Measurements from ENCODE around the gene ARHGAP29. TPM values are rescaled to one million over a fixed set of nuclear protein-coding genes. Genes with fewer than 3 reads are reported as not detected.
"Not testable (repeated sequence)": the region's sequence is repeated elsewhere in the genome, so short reads cannot be mapped to it uniquely, and the experiment has no call there.

ARHGAP29 gene
- total and polyA plus RNA-seq, 8 donors, result 5.1 to 15.8 (median 9.7) TPM

GRCh38 chr1:94178901-94179300 lies 58.5 kb downstream of the ARHGAP29 start:
- TF ChIP-seq CTCF (IDR thresholded peaks at IDR 0.05), result no peak
- Histone ChIP-seq H3K27me3 (no peaks in the 10 kb centered on the region), H3K27ac (no peak overlapping the region), H3K4me3 (no peak overlapping the region), H3K36me3 (peaks cover 0 to 18% (median 0%) of the 10 kb centered on the region in 3 donors), H3K4me1 (no peaks in the 10 kb centered on the region), H3K9me3 (no peaks in the 10 kb centered on the region)
- ATAC-seq (no peak), DNase-seq (no peak), FAIRE-seq (no peak)
- intact Hi-C loops (cut with DNase I), result no loop called here

GRCh38 chr1:94169126-94169525 lies 68.3 kb downstream of the ARHGAP29 start:
- intact Hi-C loops (cut with DNase I), result no loop called here
- Histone ChIP-seq H3K27ac (no peak overlapping the region), H3K4me1 (no peaks in the 10 kb centered on the region), H3K9me3 (no peaks in the 10 kb centered on the region), H3K36me3 (peaks cover 0 to 4% (median 0%) of the 10 kb centered on the region in 3 donors), H3K27me3 (no peaks in the 10 kb centered on the region), H3K4me3 (no peak overlapping the region)
- ATAC-seq (no peak), DNase-seq (no peak), FAIRE-seq (no peak)
- WGBS, 2 donors, result 77 to 91% methylated on average over 3 of the region's 3 CpGs
- TF ChIP-seq CTCF (IDR thresholded peaks at IDR 0.05), result no peak

DNA sequence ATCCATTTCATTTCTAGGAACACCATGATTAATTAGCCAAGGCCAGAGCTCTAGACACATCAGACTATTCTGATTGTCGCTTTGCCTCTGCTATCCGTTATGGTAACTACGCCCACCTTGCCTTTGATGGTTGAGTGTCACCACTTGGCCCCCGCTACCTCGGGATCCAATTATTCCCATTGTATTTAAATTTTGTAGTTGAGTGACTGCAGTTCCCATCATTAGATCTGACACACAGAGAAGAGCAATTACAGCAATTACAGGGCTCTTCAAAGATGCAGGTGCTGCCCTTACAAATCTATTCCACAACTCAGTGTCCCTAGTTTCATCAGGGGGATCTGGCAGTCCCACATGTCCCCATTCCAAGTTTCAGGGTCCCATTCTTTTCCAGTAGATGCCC lies 71.5 kb downstream of the ARHGAP29 start:
- no peak for DNase-seq
- Histone ChIP-seq H3K4me3 (no peak overlapping the region), H3K4me1 (no peaks in the 10 kb centered on the region), H3K36me3 (no peaks in the 10 kb centered on the region), H3K27ac (no peak overlapping the region), H3K27me3 (no peaks in the 10 kb centered on the region), H3K9me3 (no peaks in the 10 kb centered on the region)
- 85 to 95% methylated on average over 5 of the region's 5 CpGs for WGBS, 2 donors
- FAIRE-seq, result no peak
- no peak for ATAC-seq
- TF ChIP-seq CTCF (IDR thresholded peaks at IDR 0.05), result no peak
- intact Hi-C loops (cut with DNase I), result no loop called here

DNA sequence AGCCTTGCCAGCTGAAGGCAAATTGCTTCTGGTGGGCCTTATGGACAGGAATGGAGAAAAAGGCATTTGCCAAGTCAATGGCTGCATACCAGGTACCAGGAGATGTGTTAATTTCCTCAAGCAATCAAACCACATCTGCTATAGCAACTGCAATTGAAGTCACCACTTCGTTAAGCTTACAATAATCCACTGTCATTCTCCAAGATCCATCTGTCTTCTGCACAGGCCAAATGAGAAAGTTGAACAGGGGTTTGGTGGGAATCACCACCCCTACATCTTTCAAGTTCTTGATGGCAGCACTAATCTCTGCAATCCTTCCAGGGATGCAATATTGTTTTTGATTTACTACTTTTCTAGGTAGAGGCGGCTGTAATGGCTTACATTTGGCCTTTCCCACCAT lies 72.5 kb downstream of the ARHGAP29 start:
- H3K4me1 ChIP-seq; FAIRE-seq; ATAC-seq; H3K27ac ChIP-seq; H3K36me3 ChIP-seq; intact Hi-C loops (cut with DNase I); H3K9me3 ChIP-seq; DNase-seq; H3K27me3 ChIP-seq; H3K4me3 ChIP-seq: not testable (repeated sequence)
- 61 to 73% methylated on average over 2 of the region's 2 CpGs for WGBS, 2 donors

GRCh38 chr1:94164121-94164520 lies 73.3 kb downstream of the ARHGAP29 start:
- H3K4me1 ChIP-seq; ATAC-seq; H3K36me3 ChIP-seq; H3K27me3 ChIP-seq; H3K9me3 ChIP-seq; FAIRE-seq; intact Hi-C loops (cut with DNase I); H3K27ac ChIP-seq; H3K4me3 ChIP-seq; DNase-seq: not testable (repeated sequence)
- WGBS, 2 donors, result 91 to 100% methylated on average over 1 of the region's 1 CpG

- H3K4me3 ChIP-seq; FAIRE-seq; H3K9me3 ChIP-seq; DNase-seq; H3K27me3 ChIP-seq; H3K36me3 ChIP-seq; intact Hi-C loops (cut with DNase I); H3K27ac ChIP-seq; H3K4me1 ChIP-seq; ATAC-seq: not testable (repeated sequence)
- WGBS, 2 donors, result 74 to 84% methylated on average over 5 of the region's 5 CpGs
These were observed 74.1 kb downstream of the ARHGAP29 start for GRCh38 chr1:94163249-94163648.

GRCh38 chr1:94160811-94161210 lies 76.6 kb downstream of the ARHGAP29 start:
- no peak for FAIRE-seq
- ATAC-seq, result peak in 1 of 4 donors; percentile 55
- no peaks in the 10 kb centered on the region for H3K4me1 ChIP-seq
- H3K9me3 ChIP-seq, result no peaks in the 10 kb centered on the region
- no peaks in the 10 kb centered on the region for H3K36me3 ChIP-seq
- 59 to 66% methylated on average over 4 of the region's 4 CpGs for WGBS, 2 donors
- no peak overlapping the region for H3K27ac ChIP-seq
- no peak for TF ChIP-seq CTCF (IDR thresholded peaks at IDR 0.05)
- no peaks in the 10 kb centered on the region for H3K27me3 ChIP-seq
- DNase-seq, result no peak
- H3K4me3 ChIP-seq, result no peak overlapping the region
- intact Hi-C loops (cut with DNase I), result no loop called here

Measured in pancreas (tissue), 10 donors.